Endothelial cell of umbilical vein (primary cell): ENCODE measurements around the gene THSD4.

Experiments used
- MYC ChIP-seq: IDR thresholded peaks from one replicate; pipeline ENCODE4 v1.6.1; 2011; ENCODE audit warnings: mild to moderate bottlenecking, low read depth, low read length
- POLR2A ChIP-seq: IDR thresholded peaks from 2 replicates; pipeline ENCODE4 v1.6.1; 2012; ENCODE audit warnings: low read depth, mild to moderate bottlenecking, control low read depth, low read length
- POLR2AphosphoS5 ChIP-seq: IDR thresholded peaks from 2 replicates; pipeline ENCODE4 v1.6.1; 2012; ENCODE audit warnings: low read depth, mild to moderate bottlenecking, control low read depth, low read length, moderate library complexity; ENCODE audit not compliant: insufficient read depth
- TF ChIP-seq, protein P1 (sequence below), 2 donors: IDR thresholded peaks; 1 replicate in 1 of 2; 2 replicates in 1 of 2; pipeline ENCODE4 v1.5.1; 2011; ENCODE audit warnings: low read length in 2 of 2, mild to moderate bottlenecking in 2 of 2, moderate library complexity in 2 of 2, control low read depth in 1 of 2, inconsistent platforms in 1 of 2, low read depth in 1 of 2; ENCODE audit not compliant: insufficient read depth in 1 of 2; ENCODE audit errors: extremely low read depth in 1 of 2

DNA sequence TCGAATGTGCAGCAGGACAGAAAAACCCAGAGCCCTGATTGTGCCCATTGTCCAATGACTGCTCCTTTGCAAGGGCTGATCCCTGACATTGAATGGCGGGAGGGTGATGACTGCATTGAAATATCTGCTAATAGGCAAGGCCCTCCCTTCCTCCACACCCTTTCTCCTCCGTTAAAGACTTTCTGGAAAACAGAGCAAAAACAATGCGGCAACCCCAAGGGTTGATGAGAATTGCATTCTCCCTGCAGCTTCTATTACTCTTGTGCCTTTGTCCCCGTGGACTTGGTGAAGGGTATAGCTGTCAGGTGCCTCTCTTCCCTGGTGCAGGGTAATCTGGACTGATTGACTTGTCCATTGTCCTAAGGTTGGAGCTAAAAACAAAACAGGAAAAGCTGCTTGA is 71.8 kb downstream of the THSD4 start:
- TF ChIP-seq POLR2AphosphoS5 (no peak), POLR2A (no peak), MYC (no peak)
- TF ChIP-seq, protein P1, sequence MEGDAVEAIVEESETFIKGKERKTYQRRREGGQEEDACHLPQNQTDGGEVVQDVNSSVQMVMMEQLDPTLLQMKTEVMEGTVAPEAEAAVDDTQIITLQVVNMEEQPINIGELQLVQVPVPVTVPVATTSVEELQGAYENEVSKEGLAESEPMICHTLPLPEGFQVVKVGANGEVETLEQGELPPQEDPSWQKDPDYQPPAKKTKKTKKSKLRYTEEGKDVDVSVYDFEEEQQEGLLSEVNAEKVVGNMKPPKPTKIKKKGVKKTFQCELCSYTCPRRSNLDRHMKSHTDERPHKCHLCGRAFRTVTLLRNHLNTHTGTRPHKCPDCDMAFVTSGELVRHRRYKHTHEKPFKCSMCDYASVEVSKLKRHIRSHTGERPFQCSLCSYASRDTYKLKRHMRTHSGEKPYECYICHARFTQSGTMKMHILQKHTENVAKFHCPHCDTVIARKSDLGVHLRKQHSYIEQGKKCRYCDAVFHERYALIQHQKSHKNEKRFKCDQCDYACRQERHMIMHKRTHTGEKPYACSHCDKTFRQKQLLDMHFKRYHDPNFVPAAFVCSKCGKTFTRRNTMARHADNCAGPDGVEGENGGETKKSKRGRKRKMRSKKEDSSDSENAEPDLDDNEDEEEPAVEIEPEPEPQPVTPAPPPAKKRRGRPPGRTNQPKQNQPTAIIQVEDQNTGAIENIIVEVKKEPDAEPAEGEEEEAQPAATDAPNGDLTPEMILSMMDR (IDR thresholded peaks at IDR 0.05; ENCODE audit: extremely low read depth in 1 of 2, insufficient read depth in 1 of 2, low read depth in 1 of 2, low read length in 2 of 2), result no peak
